Upper lobe of left lung (tissue), 4 donors: ENCODE data around the gene RASSF7.

Experiments
- CTCF ChIP-seq, 6 experiments: fragments of 450-650 bp in 4 of 6; fragments of 200-600 bp in 2 of 6; sonication (generic) in 2 of 6; IDR thresholded peaks; one replicate each; pipeline ENCODE4 v1.5.1; 2016 to 2019; ENCODE audit warnings: antibody characterized with exemption in 6 of 6
- EP300 ChIP-seq, 4 donors: sonication (generic); formaldehyde crosslinking; IDR thresholded peaks; one replicate each; pipeline ENCODE4 v1.5.1; 2017; ENCODE audit warnings: antibody characterized with exemption in 4 of 4, control low read depth in 2 of 4
- POLR2A ChIP-seq, 4 donors: fragments of 450-650 bp; IDR thresholded peaks; one replicate each; pipeline ENCODE4 v1.5.1; 2016 to 2017; ENCODE audit warnings: antibody characterized with exemption in 4 of 4, mild to moderate bottlenecking in 2 of 4
- POLR2AphosphoS5 ChIP-seq, 2 donors: sonication (generic); formaldehyde crosslinking; IDR thresholded peaks; one replicate each; pipeline ENCODE4 v1.5.1; 2017; ENCODE audit warnings: antibody characterized with exemption in 2 of 2

GRCh38 chr11:528815-529727 lies 31.7 kb upstream of the RASSF7 start:
- TF ChIP-seq EP300 (IDR thresholded peaks at IDR 0.05), result no peak
- TF ChIP-seq CTCF (IDR thresholded peaks at IDR 0.05), result no peak
- no peak for TF ChIP-seq POLR2AphosphoS5 (IDR thresholded peaks at IDR 0.05)
- TF ChIP-seq POLR2A (IDR thresholded peaks at IDR 0.05), result no peak
